Lung (tissue), 12 donors: ENCODE data around the gene SPATC1L. TPM values are rescaled to one million over a fixed set of nuclear protein-coding genes. Genes with fewer than 3 reads are reported as not detected.

ENCODE experiments used
- ATAC-seq: fragments of 200-7000 bp; cut with Tn5 transposase; one replicate; pipeline ENCODE4 v1.9.1; 2020; ENCODE audit warnings: moderate number of reproducible peaks; ENCODE audit not compliant: insufficient read depth, low FRiP score
- DNase-seq, 3 donors: peaks; one replicate each; pipeline ENCODE4 v3.0.0-alpha.2; 2013 to 2017
- H3K27ac ChIP-seq, 2 donors: one replicate each; pipeline ENCODE4 v1.5.1; 2013; ENCODE audit warnings: mild to moderate bottlenecking in 2 of 2, moderate library complexity in 2 of 2, control low read depth in 1 of 2, inconsistent platforms in 1 of 2, low read depth in 1 of 2, low read length in 1 of 2
- H3K27me3 ChIP-seq, 3 donors: one replicate each; pipeline ENCODE4 v1.5.1; 2013; ENCODE audit warnings: low read length in 2 of 3; ENCODE audit not compliant: control insufficient read depth in 3 of 3, insufficient read depth in 3 of 3
- H3K36me3 ChIP-seq, 4 donors: one replicate each; pipeline ENCODE4 v1.5.1; 2013; ENCODE audit warnings: low read length in 4 of 4, mild to moderate bottlenecking in 1 of 4, moderate library complexity in 1 of 4; ENCODE audit not compliant: control insufficient read depth in 4 of 4, insufficient read depth in 4 of 4
- H3K4me1 ChIP-seq, 5 donors: one replicate each; pipeline ENCODE4 v1.5.1; 2013; ENCODE audit warnings: low read length in 5 of 5, mild to moderate bottlenecking in 2 of 5, moderate library complexity in 1 of 5; ENCODE audit not compliant: control insufficient read depth in 5 of 5, insufficient read depth in 5 of 5
- H3K4me3 ChIP-seq: one replicate; pipeline ENCODE4 v1.5.1; 2013; ENCODE audit warnings: mild to moderate bottlenecking, control low read depth, moderate library complexity
- H3K9ac ChIP-seq, 2 donors: one replicate each; pipeline ENCODE4 v1.5.1; 2013; ENCODE audit warnings: low read length in 2 of 2, control low read depth in 1 of 2; ENCODE audit not compliant: insufficient read depth in 1 of 2
- H3K9me3 ChIP-seq, 4 donors: one replicate each; pipeline ENCODE4 v1.5.1; 2013; ENCODE audit warnings: low read length in 3 of 4, mild to moderate bottlenecking in 1 of 4, moderate library complexity in 1 of 4; ENCODE audit not compliant: control insufficient read depth in 4 of 4, insufficient read depth in 3 of 4
- CTCF ChIP-seq: IDR thresholded peaks from 2 replicates; pipeline ENCODE4 v1.5.1; 2012; ENCODE audit warnings: mild to moderate bottlenecking; ENCODE audit errors: control extremely low read depth, extremely low read depth
- WGBS, 2 donors: extraction: QIAGEN DNeasy Blood & Tissue Kit; methylation state at CpG; one replicate each; pipeline ENCODE4 v1.1.7; 2013; 5-methylcytosine and 5-hydroxymethylcytosine counted together
- polyA plus RNA-seq, 2 donors: library from polyadenylated mRNA; stranded (reverse); fragments of 200-250 nt; gene quantifications; one replicate each; pipeline ENCODE4 v1.2.1, GENCODE V29; 2013
- total RNA-seq, 2 donors: library from RNA; depleted of rRNA in 1 of 2; stranded (reverse); fragments of >200 nt in 1 of 2; gene quantifications; one replicate each; pipeline ENCODE4 v1.2.1, GENCODE V29; 2014 to 2021
- donor health status: control.
- donor health status: control.
- donor health status: Bipolar disorder and iron deficiency.
- donor health status: healthy.
- donor health status: DM: yes; HTN: yes; CAD: no.

Gene SPATC1L
- total and polyA plus RNA-seq, 4 donors = 6.6 to 15.6 (median 11.0) TPM

GRCh38 chr21:46155514-46156377 is 28.5 kb downstream of the SPATC1L start, which contains the start of gene FTCD:
FTCD (minus strand) TSS chr21:46155579; CDS start chr21:46155523, 56 bp downstream.
- H3K36me3 ChIP-seq = peaks cover 0 to 3% (median 0%) of the 10 kb centered on the region in 4 donors
- WGBS, 2 donors = 85 to 91% methylated on average over 34 of the region's 34 CpGs
- no peak for TF ChIP-seq CTCF
- ATAC-seq = no peak
- no peak within 1 kb of the TSS for H3K27ac ChIP-seq
- no peaks in the 10 kb centered on the region for H3K27me3 ChIP-seq
- peak in 1 of 3 donors; percentile 9 for DNase-seq
- H3K4me1 ChIP-seq = peaks cover 0 to 13% (median 6%) of the 10 kb centered on the region in 5 donors
- no peak within 1 kb of the TSS for H3K4me3 ChIP-seq
- H3K9me3 ChIP-seq = peaks cover 0 to 1% (median 0%) of the 10 kb centered on the region in 4 donors
- no peak within 1 kb of the TSS for H3K9ac ChIP-seq

DNA sequence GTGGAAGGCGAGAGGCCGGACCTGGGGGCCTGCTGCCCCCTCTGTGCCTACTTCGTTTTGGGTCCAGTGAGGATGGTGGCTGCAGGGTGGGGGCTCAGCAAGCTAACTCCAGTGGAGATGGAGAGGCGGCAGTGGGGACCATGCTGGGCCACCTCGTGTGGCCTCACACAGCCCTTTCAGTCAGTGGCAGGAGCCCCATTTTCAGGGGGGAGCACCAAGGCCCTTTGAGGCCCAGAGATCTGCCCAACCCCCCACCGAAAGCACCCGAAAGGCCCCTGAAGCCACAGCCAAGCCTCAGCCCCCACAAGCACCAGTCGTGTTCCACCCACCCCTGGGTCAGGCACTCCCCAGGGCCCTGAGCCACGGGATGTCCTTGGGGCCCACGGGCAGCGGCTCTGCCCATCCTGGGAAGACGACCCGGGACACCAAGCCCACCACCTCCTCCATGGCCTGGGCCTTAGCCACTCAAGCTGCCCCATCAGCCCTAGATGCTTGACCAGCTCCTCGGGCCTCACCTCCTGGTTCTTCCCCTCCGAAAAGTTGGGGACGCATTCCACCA is 29.2 kb downstream of the SPATC1L start:
- Histone ChIP-seq H3K9ac (no peak overlapping the region), H3K36me3 (peaks cover 0 to 3% (median 0%) of the 10 kb centered on the region in 4 donors), H3K27me3 (no peaks in the 10 kb centered on the region), H3K4me1 (peaks cover 0 to 13% (median 6%) of the 10 kb centered on the region in 5 donors), H3K4me3 (no peak overlapping the region), H3K9me3 (no peaks in the 10 kb centered on the region), H3K27ac (no peak overlapping the region)
- DNase-seq (peak in 1 of 3 donors; percentile 10), ATAC-seq (no peak)
- 89 to 92% methylated on average over 15 to 16 of the region's 16 CpGs for whole genome bisulfite sequencing, 2 donors
- TF ChIP-seq CTCF = no peak

DNA sequence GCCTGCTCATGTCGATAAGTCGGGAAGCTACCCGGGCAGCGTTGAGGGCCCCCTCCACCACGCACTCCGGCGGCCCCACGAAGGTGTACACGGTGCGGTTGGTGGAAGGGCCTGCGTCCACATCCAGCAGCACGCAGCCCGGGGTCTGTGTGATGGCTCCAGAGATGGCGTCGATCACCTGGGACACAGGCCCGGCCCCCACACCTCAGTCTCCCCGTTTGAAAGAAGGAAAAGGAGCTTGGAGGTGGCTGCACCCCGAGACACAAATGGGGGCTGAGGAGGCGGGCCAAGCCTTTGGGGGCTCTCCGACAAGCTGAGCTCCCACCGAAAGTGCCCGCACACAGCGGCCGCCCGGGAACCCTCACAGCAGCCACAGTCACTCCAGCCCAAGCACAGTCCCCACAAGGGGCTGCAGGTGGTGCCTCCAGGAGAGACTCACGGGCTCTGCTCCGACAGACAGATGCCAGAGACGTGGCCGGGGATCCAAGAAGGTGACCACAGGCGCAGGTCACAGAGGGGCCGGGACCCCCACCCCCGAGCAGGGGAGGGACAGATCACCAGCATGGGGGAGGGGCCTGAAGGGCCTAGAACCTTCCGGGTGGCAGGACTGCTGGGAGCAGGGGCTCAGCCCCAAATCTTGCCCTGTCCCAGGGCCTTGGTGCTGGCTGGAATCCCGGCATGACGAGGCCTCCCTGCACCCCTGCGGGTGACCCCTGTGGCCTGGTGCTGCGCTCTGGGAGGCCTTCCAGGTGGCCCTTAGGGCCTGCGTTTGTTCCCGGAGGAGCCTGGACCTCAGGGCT is 29.9 kb downstream of the SPATC1L start:
- ATAC-seq (no peak), DNase-seq (peak in 1 of 3 donors; percentile 10)
- no peak overlapping the region for H3K27ac ChIP-seq
- peaks cover 0 to 3% (median 0%) of the 10 kb centered on the region in 4 donors for H3K36me3 ChIP-seq
- 92 to 93% methylated on average over 38 to 39 of the region's 39 CpGs for WGBS, 2 donors
- H3K4me3 ChIP-seq = no peak overlapping the region
- TF ChIP-seq CTCF = no peak
- no peaks in the 10 kb centered on the region for H3K27me3 ChIP-seq
- H3K4me1 ChIP-seq = peaks cover 0 to 13% (median 6%) of the 10 kb centered on the region in 5 donors
- H3K9me3 ChIP-seq = no peaks in the 10 kb centered on the region
- no peak overlapping the region for H3K9ac ChIP-seq
